HG03060 (cell line): Measurements from ENCODE around the gene PLPPR3.

ENCODE experiments used
- ATAC-seq: cut with Tn5 transposase; IDR thresholded peaks from one replicate; pipeline ENCODE4 v1.9.1; 2021; ENCODE audit warnings: low read depth, moderate number of reproducible peaks; ENCODE audit not compliant: unreplicated experiment

The PLPPR3 gene, protein sequence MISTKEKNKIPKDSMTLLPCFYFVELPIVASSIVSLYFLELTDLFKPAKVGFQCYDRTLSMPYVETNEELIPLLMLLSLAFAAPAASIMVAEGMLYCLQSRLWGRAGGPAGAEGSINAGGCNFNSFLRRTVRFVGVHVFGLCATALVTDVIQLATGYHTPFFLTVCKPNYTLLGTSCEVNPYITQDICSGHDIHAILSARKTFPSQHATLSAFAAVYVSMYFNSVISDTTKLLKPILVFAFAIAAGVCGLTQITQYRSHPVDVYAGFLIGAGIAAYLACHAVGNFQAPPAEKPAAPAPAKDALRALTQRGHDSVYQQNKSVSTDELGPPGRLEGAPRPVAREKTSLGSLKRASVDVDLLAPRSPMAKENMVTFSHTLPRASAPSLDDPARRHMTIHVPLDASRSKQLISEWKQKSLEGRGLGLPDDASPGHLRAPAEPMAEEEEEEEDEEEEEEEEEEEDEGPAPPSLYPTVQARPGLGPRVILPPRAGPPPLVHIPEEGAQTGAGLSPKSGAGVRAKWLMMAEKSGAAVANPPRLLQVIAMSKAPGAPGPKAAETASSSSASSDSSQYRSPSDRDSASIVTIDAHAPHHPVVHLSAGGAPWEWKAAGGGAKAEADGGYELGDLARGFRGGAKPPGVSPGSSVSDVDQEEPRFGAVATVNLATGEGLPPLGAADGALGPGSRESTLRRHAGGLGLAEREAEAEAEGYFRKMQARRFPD

DNA sequence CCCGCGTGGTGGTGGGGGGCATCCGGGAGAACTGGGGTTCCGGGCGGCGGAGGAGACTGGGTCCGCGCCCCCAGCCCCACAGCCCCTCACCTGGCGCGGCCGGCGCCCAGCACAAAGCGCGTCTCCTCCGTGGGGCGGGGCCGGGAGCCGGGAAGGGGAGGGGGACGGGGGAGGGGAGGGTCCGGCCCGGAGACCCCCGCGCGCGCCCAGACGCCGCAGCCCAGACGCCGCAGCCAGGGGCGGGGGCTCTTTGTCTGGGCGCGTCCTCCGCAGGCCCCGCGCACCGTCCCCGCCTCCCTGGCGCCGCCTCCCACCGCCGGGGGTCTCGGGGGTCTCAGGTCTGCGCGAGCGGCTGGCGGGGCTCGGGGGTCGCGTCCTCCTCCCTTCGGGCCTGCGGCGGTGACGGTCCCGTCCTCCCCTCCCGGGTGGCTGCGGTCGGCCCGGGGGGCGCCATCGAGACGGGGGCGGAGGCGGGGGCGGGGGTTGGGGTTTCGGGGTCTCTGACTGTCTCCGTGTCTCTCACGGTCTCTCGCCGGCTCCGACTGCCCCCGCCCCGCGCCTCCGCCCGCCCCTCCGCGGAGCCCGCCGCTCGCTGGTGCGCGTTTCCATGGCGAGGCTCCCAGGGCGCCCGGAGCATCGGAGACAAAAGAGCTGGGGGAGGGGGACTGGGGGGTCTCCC lies at the start of gene PLPPR3:
Gene PLPPR3, minus strand, starts transcription at position 131 of the 679 bp plus-strand sequence. CDS start 396 bp downstream, outside the sequence.
- no peak for ATAC-seq

DNA sequence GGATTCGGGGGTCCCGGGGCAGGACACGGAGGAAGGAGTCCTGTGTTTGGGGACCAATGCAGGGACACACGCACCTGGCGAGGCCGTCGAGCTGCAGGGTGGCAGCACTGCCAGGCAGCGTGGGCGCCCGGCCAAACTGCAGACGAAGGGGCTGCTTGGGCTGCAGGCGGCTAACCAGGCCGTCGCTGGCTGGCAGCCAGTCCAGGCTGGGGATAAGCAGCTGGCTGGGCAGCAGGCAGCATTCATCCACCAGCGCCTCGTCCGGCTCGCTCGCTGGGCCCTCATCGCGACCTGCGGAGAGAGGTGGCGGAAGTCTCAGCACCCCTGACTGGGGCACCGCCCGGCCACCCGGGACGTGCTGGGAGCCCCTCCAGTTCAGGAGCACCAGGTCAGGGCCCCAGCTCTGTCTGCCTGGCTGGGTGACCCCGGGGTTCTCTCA lies 49.2 kb upstream of the PLPPR3 start:
- ATAC-seq: no peak

DNA sequence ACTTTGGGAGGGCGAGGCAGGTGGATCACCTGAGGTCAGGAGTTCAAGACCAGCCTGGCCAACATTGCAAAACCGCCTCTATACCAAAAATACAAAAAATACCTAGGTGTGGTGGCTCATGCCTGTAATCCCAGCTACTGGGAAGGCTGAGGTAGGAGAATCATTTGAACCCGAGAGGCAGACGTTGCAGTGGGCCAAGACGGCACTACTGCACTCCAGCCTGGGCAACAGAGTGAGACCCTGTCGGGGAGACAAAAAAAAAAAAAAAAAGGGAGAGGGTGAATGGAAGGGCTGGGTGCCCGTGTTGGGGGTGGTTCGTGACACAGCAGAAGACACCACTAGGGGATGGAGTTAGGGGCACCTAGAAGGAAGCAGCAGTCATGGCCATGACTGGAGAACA lies 48.6 kb upstream of the PLPPR3 start:
- no peak for ATAC-seq

DNA sequence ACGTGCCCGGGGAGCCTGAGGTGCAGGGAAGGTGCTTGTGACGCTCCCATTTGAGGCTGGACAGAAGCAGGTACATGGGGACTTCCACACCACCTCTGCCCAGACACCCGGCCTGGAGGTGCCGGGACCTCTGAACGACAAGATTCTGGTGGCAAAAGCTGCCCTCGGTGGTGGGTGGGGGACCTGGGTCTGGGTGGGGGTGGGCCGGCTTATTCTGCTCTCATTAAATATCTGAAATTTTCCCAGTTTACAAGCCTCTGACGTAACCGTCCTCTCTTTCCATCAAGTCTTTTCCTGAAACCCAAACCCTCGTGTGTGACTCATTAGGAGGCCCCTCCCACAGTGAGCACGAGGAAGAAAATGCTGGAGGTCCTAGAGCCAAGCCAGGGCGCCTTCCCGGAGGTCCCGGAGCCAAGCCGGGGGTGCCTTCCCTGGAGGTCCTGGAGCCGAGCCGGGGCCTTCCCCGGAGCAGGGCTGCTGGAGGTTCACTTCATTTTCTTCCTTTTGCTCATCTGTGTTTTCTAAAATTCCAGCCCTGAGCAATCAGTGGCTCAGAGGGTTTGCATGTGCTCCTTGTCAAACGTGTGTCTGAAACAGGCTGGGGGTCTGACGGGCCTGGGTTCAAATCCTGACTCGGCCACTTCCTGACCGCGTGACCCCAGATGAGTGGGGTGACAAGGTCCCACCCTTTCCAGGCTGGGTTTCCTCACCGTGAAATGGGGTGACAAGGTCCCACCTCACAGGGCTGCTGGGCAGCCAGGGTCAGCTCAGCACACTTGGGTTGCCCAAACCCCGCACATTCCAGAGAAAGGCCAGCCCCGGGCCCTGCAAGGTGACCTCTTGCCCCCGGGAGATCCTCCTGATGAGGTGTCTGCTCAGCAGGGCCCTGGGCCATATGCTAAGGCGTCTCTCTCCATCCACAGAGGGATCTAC lies 47.8 kb upstream of the PLPPR3 start:
- ATAC-seq: no peak

DNA sequence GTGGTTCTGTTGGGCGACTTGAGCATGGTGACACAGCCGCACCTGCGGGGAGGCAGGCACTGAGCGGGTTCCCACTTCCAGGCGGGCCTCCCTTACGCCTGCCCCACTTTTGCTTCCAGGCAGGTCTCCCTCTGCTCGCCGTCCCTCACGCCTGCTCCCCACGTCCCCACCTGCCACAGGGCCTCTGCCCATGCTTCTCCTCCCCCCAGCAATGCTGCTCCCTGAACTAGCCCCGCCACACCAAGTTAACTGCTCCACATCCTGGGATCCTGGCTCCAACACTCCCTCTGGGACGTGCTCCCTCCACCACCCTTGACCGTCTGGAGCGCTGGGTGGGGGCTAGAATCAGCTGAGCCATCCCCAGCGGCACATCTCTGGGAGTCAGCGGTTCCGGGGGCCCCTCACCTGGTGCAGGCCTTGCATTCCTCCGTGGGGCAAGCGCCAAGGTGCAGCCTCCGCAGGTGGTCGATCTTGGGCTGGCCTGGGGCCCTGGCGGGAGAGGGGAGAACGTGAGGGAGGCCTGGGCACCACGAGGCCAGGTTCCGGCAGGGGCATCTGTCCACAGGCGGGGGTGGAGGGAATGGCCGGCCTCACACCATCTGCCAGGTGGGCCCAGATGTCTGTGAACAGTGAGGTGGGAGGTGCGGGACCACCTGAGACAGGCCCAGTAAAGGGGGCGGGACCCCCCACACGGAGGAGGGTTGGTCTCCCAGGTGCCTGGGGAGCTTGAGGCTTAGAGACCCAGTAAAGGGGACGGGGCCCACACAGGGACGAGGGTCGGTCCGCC lies 46.9 kb upstream of the PLPPR3 start:
- no peak for ATAC-seq

DNA sequence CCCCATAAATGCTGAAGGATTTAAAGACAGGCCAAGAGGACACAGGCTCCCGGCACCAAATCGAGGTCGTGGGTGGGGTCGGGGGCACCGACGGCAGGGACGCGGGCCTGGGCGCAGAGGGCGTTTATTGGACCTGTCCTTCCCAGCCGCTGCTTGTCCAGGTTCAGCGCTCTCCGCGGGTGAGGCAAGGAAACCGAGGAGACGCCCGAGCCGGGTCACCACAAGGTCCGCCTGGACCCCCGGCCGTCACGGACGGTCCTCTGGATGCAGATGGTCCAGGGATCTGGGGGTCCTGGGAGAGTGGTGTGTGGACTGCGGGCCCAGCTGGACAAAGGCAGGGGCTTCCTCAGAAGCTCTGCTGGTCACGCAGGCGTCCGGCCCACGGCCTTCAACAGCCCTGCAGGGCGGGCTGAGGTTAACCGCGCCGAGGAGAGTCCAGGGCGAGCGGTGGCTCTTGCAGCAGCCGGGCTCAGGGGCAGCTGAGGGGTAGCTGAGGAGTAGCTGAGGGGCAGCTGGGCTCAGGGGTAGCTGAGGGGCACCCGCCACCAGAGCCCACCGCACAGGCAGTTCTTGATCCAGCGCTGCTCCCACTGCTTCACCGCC lies 46.2 kb upstream of the PLPPR3 start:
- no peak for ATAC-seq

DNA sequence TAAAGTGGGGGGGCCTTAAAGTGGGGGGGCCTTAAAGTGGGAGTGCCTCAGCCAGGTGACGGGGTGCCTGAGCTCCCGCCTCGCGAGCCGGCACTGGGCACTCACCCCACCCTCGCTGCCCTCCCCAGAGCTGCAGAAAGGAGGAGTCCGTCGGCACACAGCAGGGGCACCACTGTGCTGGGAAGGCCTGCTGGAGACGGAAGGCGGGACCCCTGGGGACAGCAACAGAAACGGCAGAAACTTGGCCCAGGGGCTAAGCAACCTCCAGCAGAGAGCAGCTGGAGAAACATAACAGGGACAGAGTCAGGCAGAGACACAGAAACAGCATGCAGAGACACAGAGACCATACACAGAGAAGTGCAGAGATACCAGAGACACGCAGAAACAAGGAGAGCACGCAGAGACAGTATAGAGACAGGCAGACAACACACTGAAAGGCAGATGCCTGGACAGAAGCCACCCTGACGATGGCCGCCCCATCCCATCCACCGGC lies 45.6 kb upstream of the PLPPR3 start:
- no peak for ATAC-seq

DNA sequence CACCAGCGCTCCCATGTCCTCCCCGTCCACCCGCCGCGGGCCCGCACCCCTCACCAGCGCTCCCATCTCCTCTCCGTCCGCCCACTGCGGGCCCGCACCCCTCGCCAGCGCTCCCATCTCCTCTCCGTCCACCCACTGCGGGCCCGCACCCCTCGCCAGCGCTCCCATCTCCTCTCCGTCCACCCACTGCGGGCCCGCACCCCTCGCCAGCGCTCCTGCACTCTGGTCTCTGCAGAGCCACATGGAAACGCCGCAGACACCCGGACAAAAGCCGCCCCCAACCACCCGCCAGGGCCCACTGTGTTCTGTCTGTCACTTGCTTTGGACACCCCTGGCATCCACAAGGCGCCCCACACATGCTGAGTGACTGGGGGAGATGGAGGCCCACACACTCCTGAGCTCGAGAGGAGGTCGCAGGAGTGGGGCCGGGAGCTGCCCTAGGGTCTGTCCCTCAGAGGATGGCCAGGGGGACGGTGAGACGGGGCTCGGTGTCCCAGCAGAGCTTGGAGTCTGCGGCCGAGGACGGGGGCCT lies 45.1 kb upstream of the PLPPR3 start:
- ATAC-seq: no peak

DNA sequence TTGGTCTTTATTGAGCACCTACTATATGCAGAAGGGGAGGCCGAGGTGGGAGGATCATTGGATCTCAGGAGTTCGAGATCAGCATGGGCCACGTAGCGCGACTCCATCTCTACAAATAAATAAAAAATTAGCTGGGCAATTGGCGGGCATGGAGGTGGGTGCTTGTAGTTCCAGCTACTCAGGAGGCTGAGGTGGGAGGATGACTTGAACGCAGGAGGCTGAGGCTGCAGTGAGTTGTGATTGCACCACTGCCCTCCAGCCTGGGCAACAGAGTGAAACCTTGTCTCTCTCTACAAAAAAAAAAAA lies 41.5 kb upstream of the PLPPR3 start:
- ATAC-seq: no peak

DNA sequence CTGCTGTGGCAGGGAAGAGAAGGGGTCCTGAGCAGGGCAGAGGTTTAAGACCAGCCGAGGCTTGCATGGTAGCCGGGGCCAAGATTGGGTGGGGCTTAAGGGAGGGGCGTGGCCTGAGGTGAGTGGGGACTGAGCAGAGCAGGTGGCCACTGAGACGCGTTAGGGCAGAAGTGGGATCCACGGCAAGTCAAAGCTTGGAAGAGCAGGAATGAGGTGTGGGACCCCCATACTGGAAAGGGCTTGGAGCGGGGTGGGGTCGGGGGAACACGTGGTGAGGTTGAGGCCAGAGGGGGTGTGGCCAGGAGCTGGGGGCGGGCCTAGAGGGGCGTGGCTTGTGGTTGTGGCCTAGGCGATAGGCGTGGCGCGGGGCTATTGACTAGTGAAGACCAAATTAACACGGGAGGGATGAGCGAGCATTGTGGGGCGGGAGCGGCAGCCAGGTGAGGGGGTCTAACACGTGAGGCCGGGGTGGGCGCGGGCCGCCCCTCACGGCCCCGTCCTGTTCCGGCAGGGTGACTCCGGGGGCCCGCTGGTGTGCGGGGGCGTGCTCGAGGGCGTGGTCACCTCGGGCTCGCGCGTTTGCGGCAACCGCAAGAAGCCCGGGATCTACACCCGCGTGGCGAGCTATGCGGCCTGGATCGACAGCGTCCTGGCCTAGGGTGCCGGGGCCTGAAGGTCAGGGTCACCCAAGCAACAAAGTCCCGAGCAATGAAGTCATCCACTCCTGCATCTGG lies 41.0 kb upstream of the PLPPR3 start:
- ATAC-seq: no peak

DNA sequence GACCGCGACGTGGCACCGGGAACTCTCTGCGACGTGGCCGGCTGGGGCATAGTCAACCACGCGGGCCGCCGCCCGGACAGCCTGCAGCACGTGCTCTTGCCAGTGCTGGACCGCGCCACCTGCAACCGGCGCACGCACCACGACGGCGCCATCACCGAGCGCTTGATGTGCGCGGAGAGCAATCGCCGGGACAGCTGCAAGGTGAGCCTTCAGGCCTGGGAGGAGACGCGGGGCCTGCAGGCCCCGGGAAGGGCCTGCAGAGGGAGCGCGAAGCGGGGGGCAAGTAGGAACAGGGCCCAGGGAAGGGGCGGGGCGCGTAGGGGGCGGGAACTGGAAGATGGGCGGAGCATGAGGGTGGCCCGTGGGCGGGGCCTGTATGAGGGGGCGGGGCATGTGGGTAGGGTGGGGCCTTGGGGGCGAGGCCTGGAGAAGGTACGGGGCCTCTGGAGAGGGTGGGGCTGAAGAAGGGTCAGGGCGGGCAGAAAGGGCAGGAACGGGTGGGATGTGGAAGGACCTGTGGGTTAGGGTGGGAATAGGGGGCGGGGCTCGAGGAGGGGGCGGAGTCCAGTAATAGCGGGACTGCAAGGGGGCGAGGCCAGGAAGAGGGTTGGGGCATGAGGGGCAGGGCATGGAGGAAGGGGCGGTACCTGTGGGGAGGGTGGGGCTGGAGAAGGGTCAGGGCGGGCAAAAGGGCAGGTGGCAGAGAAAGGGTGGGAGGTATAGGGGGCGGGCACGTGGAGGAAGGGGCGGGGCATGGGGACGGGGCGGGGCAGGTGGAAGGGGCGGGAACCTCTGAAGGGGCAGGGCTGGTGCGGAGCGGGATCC lies 40.2 kb upstream of the PLPPR3 start:
- ATAC-seq: no peak

DNA sequence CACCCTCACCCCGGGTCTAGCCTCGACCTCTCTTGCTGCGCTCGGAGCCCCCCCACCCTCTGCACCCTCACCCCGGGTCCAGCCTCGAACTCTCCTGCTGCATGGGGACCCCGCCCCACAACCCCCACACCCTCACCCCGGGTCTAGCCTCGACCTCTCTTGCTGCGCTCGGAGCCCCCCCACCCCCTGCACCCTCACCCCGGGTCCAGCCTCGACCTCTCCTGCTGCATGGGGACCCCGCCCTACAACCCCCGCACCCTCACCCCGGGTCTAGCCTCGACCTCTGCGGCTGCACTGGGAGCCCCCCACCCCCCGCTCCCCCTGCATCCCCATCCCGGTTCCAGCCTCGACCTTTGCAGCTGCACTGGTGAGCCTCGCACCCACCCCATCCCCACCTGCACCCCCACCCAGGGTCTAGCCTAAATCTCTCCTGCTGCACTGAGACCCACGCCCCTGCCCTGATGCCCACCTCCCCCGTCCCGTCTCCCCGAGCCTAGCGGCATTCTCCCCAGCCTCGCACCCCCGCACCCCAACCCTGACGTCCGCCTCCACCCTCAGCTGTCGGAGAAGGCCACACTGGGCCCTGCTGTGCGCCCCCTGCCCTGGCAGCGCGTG lies 39.5 kb upstream of the PLPPR3 start:
- no peak for ATAC-seq

DNA sequence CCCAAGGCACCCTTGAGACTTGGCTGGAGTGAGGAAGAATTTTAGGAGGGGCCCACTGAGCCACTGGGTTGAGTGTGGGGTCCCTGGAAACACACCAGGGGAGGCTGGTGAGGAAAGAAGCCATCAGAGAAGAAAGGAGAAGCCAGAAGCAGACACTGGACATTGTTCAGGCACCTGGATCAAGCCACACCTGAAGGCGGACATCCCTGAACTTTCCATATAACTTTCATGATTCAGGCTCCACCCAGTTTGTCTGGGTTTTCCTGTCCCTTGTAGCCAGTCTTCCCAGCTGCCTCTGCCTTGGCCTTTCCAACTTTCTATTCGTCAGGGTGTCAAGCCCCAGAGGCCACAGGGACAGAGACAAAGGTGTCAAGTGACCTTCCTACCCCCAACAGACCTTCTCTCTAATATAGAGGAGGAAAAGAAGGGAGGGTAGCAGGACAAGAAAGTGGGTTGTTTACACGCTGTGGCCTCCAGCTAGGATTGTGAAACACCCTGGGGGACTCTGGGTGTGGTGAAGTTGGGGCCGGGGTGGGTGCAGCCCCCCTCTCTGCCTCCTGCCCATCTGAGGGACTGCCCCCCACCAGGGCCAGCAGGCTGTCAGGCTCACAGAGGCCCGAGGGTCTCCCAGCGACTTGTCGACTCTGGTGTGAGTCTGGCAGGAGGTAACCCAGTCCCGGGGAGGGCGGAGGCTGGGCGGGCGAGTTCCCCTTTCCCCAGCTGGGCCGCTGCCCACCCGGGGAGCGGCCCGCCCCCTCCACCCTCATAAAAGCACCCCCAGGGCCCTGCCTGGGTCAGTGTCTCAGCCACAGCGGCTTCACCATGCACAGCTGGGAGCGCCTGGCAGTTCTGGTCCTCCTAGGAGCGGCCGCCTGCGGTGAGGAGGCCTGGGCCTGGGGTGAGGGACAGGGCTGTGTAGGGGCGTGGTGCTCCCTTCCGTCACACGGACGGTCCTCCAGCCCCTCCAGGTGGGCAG lies 37.4 kb upstream of the PLPPR3 start, which contains the start of gene CFD:
Gene CFD, plus strand, starts transcription at position 797 of the 976 bp plus-strand sequence. Its CDS starts 26 bp downstream, at position 823.
- ATAC-seq: no peak

DNA sequence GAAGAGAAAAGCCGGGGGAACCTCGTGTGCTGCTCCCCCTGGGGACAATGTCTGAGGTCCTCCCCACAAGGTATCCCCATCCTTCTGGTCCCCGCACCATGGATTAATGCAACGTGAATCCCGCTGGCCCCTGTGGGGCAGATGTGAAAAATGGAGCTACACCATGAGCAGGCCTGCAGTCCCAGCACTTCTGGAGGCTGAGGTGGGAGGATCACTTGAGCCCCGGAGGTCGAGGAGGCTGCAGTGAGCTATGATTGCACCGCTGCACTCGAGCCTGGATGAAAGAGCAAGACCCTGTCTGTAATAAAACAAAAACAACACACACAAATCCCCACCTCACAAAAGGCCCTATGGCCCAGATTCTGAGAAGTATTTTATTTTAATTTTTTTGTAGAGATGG lies 36.5 kb upstream of the PLPPR3 start:
- ATAC-seq: no peak

DNA sequence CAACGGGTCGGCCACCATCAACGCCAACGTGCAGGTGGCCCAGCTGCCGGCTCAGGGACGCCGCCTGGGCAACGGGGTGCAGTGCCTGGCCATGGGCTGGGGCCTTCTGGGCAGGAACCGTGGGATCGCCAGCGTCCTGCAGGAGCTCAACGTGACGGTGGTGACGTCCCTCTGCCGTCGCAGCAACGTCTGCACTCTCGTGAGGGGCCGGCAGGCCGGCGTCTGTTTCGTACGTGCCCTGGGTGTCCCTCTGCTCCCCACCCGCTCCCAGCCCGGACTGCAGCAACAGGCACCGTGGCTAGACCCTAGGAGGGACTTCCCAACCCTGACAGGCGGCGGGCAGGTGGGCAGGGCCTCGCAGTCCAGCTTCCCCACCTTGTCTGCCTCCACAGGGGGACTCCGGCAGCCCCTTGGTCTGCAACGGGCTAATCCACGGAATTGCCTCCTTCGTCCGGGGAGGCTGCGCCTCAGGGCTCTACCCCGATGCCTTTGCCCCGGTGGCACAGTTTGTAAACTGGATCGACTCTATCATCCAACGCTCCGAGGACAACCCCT lies 33.9 kb upstream of the PLPPR3 start:
- no peak for ATAC-seq
